ENCODE results near the gene SLC12A4.

- TF ChIP-seq, protein P1, sequence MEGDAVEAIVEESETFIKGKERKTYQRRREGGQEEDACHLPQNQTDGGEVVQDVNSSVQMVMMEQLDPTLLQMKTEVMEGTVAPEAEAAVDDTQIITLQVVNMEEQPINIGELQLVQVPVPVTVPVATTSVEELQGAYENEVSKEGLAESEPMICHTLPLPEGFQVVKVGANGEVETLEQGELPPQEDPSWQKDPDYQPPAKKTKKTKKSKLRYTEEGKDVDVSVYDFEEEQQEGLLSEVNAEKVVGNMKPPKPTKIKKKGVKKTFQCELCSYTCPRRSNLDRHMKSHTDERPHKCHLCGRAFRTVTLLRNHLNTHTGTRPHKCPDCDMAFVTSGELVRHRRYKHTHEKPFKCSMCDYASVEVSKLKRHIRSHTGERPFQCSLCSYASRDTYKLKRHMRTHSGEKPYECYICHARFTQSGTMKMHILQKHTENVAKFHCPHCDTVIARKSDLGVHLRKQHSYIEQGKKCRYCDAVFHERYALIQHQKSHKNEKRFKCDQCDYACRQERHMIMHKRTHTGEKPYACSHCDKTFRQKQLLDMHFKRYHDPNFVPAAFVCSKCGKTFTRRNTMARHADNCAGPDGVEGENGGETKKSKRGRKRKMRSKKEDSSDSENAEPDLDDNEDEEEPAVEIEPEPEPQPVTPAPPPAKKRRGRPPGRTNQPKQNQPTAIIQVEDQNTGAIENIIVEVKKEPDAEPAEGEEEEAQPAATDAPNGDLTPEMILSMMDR (IDR thresholded peaks at IDR 0.05): no peak
- TF ChIP-seq POLR2A (IDR thresholded peaks at IDR 0.05) (no peak), POLR2AphosphoS5 (IDR thresholded peaks at IDR 0.05) (no peak)
Measured at GRCh38 chr16:67942510-67943255, 25.8 kb downstream of the SLC12A4 start.
